DND-41 (cell line): ENCODE results near the gene NDUFB6.

Source experiments
- EZH2 ChIP-seq: IDR thresholded peaks from 3 replicates; pipeline ENCODE4 v1.6.1; 2012; ENCODE audit warnings: borderline replicate concordance, low read depth, mild to moderate bottlenecking, moderate library complexity, low read length, inconsistent platforms; ENCODE audit not compliant: severe bottlenecking
- TF ChIP-seq, protein P1 (sequence below): IDR thresholded peaks from 2 replicates; pipeline ENCODE4 v1.5.1; 2012; ENCODE audit warnings: borderline replicate concordance, low read length, moderate library complexity, mild to moderate bottlenecking; ENCODE audit not compliant: poor library complexity, severe bottlenecking; ENCODE audit errors: extremely low read depth

DNA sequence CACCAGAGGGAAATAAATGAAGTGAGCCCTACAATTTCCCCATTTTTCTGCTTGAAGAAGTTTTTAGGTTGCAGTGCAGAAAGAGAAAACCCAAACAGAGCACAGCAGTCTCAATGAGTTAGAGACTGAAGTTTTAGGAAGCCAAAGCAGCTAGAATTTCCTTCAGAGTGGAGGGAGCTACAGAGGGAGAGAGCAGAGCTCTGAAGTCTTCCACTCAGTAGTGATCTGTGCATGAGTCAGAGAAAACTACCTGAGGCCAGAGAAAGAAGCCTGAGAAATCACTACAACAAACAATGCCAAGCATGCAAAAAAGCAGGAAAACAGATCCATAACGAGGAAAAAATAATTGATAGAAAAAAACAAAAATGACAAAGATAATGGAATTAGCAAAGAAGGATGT, 17.9 kb upstream of the NDUFB6 start:
- TF ChIP-seq, protein P1, sequence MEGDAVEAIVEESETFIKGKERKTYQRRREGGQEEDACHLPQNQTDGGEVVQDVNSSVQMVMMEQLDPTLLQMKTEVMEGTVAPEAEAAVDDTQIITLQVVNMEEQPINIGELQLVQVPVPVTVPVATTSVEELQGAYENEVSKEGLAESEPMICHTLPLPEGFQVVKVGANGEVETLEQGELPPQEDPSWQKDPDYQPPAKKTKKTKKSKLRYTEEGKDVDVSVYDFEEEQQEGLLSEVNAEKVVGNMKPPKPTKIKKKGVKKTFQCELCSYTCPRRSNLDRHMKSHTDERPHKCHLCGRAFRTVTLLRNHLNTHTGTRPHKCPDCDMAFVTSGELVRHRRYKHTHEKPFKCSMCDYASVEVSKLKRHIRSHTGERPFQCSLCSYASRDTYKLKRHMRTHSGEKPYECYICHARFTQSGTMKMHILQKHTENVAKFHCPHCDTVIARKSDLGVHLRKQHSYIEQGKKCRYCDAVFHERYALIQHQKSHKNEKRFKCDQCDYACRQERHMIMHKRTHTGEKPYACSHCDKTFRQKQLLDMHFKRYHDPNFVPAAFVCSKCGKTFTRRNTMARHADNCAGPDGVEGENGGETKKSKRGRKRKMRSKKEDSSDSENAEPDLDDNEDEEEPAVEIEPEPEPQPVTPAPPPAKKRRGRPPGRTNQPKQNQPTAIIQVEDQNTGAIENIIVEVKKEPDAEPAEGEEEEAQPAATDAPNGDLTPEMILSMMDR, result no peak
- no peak for TF ChIP-seq EZH2
